Stimulated activated CD8-positive, alpha-beta memory T cell treated with anti-CD3 and anti-CD28 coated beads, Interleukin-2, amount 100 ng/mL, for 1 hour (primary cell): ENCODE data around the gene SLC1A2.
A peak's percentile ranks its signal among the peaks of the same experiment; 100 is the strongest.

Experiments used
- DNase-seq, 2 donors: peaks; one replicate each; pipeline ENCODE4 v3.0.0-alpha.2; 2020; ENCODE audit warnings: low read depth in 2 of 2

SLC1A2 gene

GRCh38 chr11:35324981-35325380 lies 94.4 kb downstream of the SLC1A2 start:
- DNase-seq: no peak

DNA sequence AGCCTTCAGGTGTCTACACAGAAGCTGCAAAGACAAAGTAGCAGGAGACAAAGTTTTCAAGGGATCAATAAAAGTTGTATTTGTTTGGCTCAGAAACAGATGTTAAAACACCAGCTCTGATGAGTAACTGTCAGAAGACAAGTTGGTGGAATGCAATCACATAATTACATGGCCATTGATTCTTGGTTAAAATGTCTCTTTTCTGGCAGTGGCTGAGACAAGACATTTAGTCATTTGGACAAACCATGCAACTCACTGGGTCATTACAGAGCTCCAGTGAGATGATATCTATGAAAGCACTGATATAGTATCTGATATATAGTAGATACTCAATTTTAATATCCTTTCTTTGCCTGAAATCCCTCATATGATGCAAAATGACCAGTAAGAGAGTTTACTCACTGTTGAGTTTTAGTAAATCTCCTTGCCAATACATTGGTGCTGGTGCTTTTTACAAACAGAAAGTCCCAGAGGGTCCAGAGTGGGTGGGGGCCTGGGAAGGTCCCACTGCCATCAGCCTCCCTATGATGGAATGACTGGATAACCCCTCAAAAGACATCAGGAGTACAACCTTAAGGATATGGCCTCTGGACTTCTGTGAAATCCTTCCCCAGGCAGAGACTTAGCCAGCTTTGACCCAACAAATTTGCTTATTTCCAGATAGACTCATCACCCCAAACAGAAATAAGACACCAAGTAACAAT lies 95.0 kb downstream of the SLC1A2 start:
- DNase-seq: no peak

DNA sequence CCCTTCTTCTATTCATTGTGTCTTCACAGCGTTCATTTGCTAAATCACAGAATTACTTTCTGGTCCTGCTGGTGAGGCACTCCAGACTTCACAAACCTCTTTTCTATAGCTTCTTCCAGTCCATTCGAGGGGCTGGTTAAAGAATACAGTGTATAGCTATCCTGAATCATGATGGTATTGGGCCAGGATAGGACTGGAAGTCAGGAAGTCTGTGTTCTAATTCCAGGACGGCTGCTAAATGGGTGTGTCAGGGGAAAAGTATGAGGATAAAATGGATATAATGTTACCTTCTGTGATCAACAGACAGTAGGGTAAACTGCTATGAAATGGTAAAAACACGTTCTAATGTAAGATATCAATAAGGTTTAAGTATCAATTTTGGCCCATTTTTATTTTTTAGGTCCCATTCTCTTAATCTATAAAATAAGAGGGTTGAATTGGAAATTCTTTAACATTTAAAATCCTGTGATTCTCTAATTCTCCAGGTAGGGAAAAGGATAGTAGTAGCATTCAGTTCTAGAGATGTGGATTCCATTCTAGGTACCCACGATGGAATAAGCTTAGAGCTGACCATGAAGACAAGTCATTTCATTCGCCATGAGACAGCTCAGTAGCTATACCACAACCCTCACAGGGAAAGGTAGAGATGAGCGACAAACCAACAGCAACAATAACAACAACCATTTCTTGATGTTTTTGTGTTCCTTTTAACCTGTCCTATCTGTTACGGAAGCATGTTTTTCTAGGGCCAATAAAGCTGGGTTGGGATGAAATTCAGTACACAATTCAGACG lies 96.1 kb downstream of the SLC1A2 start:
- no peak for DNase-seq

- no peak for DNase-seq
These were observed 96.9 kb downstream of the SLC1A2 start for GRCh38 chr11:35322318-35322979.

GRCh38 chr11:35321532-35322317 lies 97.6 kb downstream of the SLC1A2 start:
- no peak for DNase-seq

DNA sequence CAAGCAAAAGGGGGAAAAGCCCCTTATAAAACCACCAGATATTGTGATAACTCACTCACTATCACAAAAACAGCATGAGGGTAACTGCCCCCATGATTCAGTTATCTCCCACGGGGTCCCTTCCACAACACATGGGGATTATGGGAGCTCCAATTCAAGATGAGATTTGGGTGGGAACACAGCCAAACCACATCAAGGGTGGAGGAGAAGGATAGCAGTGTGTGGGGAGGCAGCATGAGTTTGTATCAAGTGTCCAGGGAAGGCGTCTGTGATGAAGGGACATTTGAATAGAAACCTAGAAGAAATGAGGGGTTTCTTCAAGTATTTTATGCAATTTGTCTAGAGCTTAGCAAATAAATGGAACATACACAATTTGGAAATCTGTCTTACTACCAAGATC lies 98.2 kb downstream of the SLC1A2 start:
- DNase-seq: no peak

GRCh38 chr11:35318977-35319925 lies 100.1 kb downstream of the SLC1A2 start:
- no peak for DNase-seq

GRCh38 chr11:35318309-35318708 lies 101.0 kb downstream of the SLC1A2 start:
- DNase-seq: no peak

GRCh38 chr11:35317253-35317652 lies 102.1 kb downstream of the SLC1A2 start:
- no peak for DNase-seq

GRCh38 chr11:35316161-35316560 lies 103.2 kb downstream of the SLC1A2 start:
- DNase-seq: no peak

DNA sequence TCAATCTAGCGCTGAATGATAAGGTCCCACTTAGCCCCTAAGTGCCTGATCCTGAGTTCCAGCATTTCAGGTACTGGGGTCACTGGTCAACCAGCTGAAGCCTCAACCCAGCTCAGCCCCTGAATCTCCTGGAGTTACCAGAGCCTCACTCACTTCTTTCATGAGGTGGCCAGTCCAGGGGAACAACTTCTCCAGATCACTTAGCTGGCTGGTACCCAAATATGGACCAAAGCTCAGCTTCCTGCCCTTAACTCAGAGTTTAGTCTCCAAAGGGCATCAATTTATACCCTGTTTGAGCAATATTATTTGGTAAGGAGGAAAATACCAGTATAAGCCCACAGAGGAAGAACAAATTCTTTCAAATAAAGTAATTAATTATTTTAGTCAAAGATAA lies 105.6 kb downstream of the SLC1A2 start:
- no peak for DNase-seq

DNA sequence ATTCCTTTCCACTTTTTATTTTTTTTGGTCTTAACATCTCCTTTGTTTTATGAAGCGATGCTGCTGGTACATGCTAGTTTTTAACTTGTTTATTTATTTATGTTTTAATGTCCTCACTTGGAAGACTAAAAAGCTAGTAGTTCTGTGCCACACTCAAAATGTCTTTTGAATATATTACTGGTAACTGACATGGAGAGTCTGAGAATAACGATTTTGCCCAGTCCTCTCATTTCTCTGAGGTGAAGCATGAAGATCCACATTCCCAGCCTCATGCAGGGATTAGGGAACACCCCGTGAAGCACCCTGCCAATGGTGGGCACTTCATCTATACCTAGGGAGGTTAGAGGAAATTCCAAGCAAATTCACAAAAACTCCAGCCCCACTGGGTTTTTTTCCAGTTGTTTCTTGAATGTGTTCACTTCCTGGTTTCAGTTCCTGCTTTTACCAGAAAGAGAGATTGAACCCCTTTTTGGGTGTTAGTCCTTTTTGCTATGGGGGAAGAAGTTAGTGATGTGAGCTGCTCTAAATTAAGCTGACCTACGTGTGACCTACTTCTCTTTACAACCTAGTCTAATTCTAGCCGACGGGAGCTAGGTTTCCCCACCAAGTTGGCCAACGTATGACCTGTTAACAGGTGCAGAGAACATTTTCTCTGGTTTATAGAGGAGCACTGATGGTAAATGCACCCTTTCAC lies 106.1 kb downstream of the SLC1A2 start:
- DNase-seq: no peak

- DNase-seq: no peak
These were observed 108.0 kb downstream of the SLC1A2 start for GRCh38 chr11:35311331-35311730.

- no peak for DNase-seq
These were observed 111.2 kb downstream of the SLC1A2 start for GRCh38 chr11:35308157-35308556.

DNA sequence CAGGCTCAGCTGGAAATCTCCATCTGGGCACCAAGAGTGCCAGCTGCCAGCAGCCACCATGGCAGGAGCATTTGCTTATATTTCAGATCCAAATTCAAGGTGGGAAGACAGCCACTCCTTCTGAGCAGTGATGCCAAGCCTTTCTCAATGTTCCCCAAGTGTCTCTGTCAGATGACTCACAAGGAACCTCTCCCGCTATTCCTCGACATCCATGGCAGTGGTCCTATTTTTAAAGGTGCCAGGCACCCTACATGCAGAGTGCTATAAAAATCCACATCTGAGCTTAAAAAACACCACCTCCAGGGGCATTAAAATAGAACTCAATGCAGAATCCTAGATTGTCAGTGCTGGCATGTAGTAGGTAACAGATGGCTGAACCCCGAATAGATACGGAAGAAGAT lies 112.1 kb downstream of the SLC1A2 start:
- DNase-seq: no peak

DNA sequence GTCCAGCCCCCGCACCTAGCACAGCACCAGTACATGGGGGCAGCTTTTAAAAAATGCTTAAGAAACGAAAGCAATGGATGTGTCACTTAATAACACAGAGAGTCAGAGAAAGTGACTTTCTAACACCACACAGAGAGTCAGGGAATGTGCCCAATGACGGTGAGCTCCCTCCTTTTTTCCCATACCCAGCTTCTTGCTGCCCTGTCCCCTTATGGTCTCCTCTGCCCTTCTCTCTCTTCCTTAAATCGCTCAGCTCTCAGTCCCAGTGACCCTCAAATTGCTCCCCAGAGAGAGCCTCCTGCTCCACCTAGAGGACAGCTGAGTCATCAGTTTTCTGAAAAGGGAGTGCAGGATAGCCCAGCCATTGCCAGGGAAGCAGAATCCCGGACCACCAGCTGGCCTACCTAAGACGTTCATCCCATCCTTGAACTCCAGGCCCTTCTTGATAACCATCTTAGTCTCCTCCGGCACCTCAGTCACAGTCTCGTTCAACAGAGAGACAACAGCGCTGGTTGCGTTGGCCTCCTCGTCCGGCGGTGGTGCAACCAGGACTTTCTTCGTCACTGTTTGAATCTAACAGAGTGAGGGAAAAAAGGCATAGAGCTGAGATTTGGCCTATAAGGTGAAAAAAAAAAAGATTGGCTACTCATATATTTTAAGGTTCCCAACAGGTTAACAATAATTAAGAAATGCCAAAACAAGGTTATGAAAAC lies 113.5 kb downstream of the SLC1A2 start:
- peak in 1 of 2 donors; percentile 13 for DNase-seq

- no peak for DNase-seq
These were observed 114.4 kb downstream of the SLC1A2 start for GRCh38 chr11:35304900-35305460.

DNA sequence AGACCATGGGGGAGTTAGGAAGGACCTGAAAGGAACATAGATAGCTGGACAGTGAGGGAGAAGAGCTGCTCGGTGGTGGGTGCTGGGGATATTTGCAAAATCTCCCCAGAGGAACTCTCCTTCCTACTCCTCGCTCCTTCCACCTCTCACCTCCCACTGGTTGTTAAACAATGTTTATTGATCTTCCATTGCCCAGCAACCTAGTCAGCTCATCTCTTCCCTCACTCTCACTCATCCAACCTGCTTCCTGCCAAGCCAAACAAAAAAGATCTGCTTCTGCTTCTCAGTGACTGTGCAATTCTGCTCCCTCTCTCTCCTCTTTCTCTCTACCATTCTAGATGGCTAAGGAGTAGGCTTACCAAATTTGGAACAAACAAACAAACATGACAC lies 115.0 kb downstream of the SLC1A2 start:
- DNase-seq: no peak
